Vagina (tissue), 2 donors: Measurements from ENCODE around the gene TNFRSF19. TPM values are rescaled to one million over a fixed set of nuclear protein-coding genes. Genes with fewer than 3 reads are reported as not detected.

Experiments
- DNase-seq, 2 donors: peaks; one replicate each; pipeline ENCODE4 v3.0.0-alpha.2; 2017; ENCODE audit errors: extremely low spot score in 2 of 2
- H3K27ac ChIP-seq: fragments of 200-600 bp; sonication (generic); one replicate; pipeline ENCODE4 v1.5.1; 2019
- H3K27me3 ChIP-seq: fragments of 200-600 bp; sonication (generic); one replicate; pipeline ENCODE4 v1.5.1; 2019
- H3K36me3 ChIP-seq, 2 donors: fragments of 200-600 bp; sonication (generic); one replicate each; pipeline ENCODE4 v1.5.1; 2017 to 2019
- H3K4me1 ChIP-seq: fragments of 200-600 bp; sonication (generic); one replicate; pipeline ENCODE4 v1.5.1; 2019
- H3K4me3 ChIP-seq, 2 donors: fragments of 200-600 bp; sonication (generic); 1 replicate in 1 of 2; 2 replicates in 1 of 2; pipeline ENCODE4 v1.5.1; 2016 to 2019
- H3K9me3 ChIP-seq: fragments of 200-600 bp; sonication (generic); one replicate; pipeline ENCODE4 v1.5.1; 2019
- POLR2A ChIP-seq, 2 donors: fragments of 450-650 bp; IDR thresholded peaks; one replicate each; pipeline ENCODE4 v1.6.1; 2017; ENCODE audit warnings: antibody characterized with exemption in 2 of 2, mild to moderate bottlenecking in 2 of 2, moderate library complexity in 2 of 2
- POLR2AphosphoS5 ChIP-seq, 2 donors: sonication (generic); formaldehyde crosslinking; IDR thresholded peaks; one replicate each; pipeline ENCODE4 v1.9.0; 2017; ENCODE audit warnings: antibody characterized with exemption in 2 of 2, mild to moderate bottlenecking in 2 of 2, low read depth in 1 of 2; ENCODE audit not compliant: insufficient read depth in 1 of 2
- intact Hi-C: fragments of 100-400 bp; cut with DNase I; formaldehyde crosslinking; loops from one replicate; pipeline ENCODE4 v1.15.1; 2023
- total RNA-seq: library from RNA; depleted of rRNA; stranded (reverse); fragments of >200 nt; gene quantifications from one replicate; pipeline ENCODE4 v1.2.3, GENCODE V29; 2016
- TF ChIP-seq, protein P1 (sequence below), 3 experiments: fragments of 450-650 bp in 2 of 3; fragments of 200-600 bp in 1 of 3; sonication (generic) in 1 of 3; IDR thresholded peaks; one replicate each; pipeline ENCODE4 v1.5.1; 2017 to 2019; ENCODE audit warnings: antibody characterized with exemption in 3 of 3, mild to moderate bottlenecking in 2 of 3, moderate library complexity in 2 of 3

Gene TNFRSF19
- total RNA-seq, 1 donor from 2014 or later = 10.3 TPM

DNA sequence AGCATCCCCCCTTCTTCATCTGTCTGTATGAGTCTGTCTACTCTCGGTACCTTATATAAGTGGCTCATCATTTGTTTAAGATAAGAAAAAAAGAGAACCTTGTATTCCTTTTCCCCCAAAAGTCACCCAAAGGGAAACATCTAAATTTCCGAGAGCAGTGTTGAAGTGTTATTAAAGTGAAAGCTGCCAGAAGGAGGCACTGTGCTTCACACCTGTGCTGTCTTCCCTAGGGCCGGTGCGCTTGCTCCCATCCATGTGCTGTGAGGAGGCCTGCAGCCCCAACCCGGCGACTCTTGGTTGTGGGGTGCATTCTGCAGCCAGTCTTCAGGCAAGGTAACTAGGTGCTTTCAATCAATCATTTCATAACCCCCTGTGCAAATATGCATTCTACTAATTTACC is 97.5 kb downstream of the TNFRSF19 start:
- DNase-seq = no peak
- Histone ChIP-seq H3K4me3 (no peak overlapping the region), H3K36me3 (peaks cover 0 to 8% of the 10 kb centered on the region in 2 donors), H3K9me3 (no peaks in the 10 kb centered on the region), H3K27me3 (no peaks in the 10 kb centered on the region), H3K4me1 (no peaks in the 10 kb centered on the region), H3K27ac (no peak overlapping the region)
- TF ChIP-seq, protein P1, sequence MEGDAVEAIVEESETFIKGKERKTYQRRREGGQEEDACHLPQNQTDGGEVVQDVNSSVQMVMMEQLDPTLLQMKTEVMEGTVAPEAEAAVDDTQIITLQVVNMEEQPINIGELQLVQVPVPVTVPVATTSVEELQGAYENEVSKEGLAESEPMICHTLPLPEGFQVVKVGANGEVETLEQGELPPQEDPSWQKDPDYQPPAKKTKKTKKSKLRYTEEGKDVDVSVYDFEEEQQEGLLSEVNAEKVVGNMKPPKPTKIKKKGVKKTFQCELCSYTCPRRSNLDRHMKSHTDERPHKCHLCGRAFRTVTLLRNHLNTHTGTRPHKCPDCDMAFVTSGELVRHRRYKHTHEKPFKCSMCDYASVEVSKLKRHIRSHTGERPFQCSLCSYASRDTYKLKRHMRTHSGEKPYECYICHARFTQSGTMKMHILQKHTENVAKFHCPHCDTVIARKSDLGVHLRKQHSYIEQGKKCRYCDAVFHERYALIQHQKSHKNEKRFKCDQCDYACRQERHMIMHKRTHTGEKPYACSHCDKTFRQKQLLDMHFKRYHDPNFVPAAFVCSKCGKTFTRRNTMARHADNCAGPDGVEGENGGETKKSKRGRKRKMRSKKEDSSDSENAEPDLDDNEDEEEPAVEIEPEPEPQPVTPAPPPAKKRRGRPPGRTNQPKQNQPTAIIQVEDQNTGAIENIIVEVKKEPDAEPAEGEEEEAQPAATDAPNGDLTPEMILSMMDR (IDR thresholded peaks at IDR 0.05) = no peak
- TF ChIP-seq POLR2A (IDR thresholded peaks at IDR 0.05) (no peak), POLR2AphosphoS5 (IDR thresholded peaks at IDR 0.05; ENCODE audit: insufficient read depth in 1 of 2, low read depth in 1 of 2) (no peak)
- intact Hi-C loops = no loop called here

- DNase-seq = no peak
- no peak for TF ChIP-seq POLR2A (IDR thresholded peaks at IDR 0.05)
- TF ChIP-seq, protein P1 (IDR thresholded peaks at IDR 0.05) = no peak
- no peak for TF ChIP-seq POLR2AphosphoS5 (IDR thresholded peaks at IDR 0.05; ENCODE audit: insufficient read depth in 1 of 2, low read depth in 1 of 2)
- H3K9me3 ChIP-seq = no peaks in the 10 kb centered on the region
- no peak overlapping the region for H3K27ac ChIP-seq
- no peak overlapping the region for H3K4me3 ChIP-seq
- no peaks in the 10 kb centered on the region for H3K27me3 ChIP-seq
- no peaks in the 10 kb centered on the region for H3K4me1 ChIP-seq
- peaks cover 0 to 8% of the 10 kb centered on the region in 2 donors for H3K36me3 ChIP-seq
- intact Hi-C loops = no loop called here
Observed at GRCh38 chr13:23668562-23668961, 98.3 kb downstream of the TNFRSF19 start.

- H3K9me3 ChIP-seq = no peaks in the 10 kb centered on the region
- H3K4me1 ChIP-seq = no peaks in the 10 kb centered on the region
- H3K36me3 ChIP-seq = peaks cover 0 to 8% of the 10 kb centered on the region in 2 donors
- intact Hi-C loops = no loop called here
- H3K27me3 ChIP-seq = no peaks in the 10 kb centered on the region
- no peak for TF ChIP-seq POLR2A (IDR thresholded peaks at IDR 0.05)
- TF ChIP-seq, protein P1 (IDR thresholded peaks at IDR 0.05) = no peak
- TF ChIP-seq POLR2AphosphoS5 (IDR thresholded peaks at IDR 0.05; ENCODE audit: insufficient read depth in 1 of 2, low read depth in 1 of 2) = no peak
- no peak overlapping the region for H3K27ac ChIP-seq
- no peak overlapping the region for H3K4me3 ChIP-seq
- DNase-seq = no peak
Observed at GRCh38 chr13:23670793-23671192, 100.6 kb downstream of the TNFRSF19 start.

DNA sequence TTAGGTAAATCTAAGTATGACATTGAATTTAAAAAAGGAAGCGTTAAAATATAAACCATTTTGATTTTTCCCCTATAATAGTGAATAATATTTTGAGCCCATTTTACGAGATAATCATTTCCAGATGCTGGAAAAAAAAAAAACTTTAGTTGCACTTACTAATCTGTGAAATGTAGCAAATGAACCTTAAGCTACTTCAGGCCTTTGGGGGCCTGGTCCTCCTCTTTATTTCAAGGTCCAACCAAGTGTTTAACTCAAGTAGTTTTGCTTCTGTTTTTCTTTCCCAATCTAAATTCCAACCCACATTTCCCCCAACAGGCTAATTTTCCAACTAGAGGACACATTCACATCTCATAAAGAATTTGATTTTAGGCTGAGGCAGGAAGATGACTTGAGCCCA is 101.2 kb downstream of the TNFRSF19 start:
- intact Hi-C loops = no loop called here
- Histone ChIP-seq H3K27ac (no peak overlapping the region), H3K9me3 (no peaks in the 10 kb centered on the region), H3K36me3 (peaks cover 0 to 8% of the 10 kb centered on the region in 2 donors), H3K27me3 (no peaks in the 10 kb centered on the region), H3K4me3 (no peak overlapping the region), H3K4me1 (no peaks in the 10 kb centered on the region)
- no peak for DNase-seq
- no peak for TF ChIP-seq POLR2AphosphoS5 (IDR thresholded peaks at IDR 0.05; ENCODE audit: insufficient read depth in 1 of 2, low read depth in 1 of 2)
- TF ChIP-seq, protein P1 (IDR thresholded peaks at IDR 0.05) = no peak
- no peak for TF ChIP-seq POLR2A (IDR thresholded peaks at IDR 0.05)

DNA sequence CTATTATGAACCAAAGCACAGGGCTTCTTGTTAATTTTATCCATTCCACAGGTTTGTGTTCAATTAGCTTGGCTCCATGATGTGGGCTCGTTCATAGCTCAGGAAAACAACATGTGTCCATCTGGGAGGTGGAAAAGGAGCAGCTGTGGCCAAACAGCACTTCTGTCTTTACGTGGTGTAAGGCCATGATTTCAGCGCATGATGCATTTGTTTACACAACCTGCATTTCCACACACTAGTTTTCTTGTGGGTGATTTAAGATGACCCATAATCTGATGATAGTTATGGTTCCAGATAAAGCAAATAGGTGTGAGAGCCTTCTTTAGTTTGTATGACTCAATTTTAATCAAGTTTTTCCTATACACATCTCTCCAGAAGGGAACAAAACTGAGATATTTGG is 101.7 kb downstream of the TNFRSF19 start:
- H3K4me1 ChIP-seq = no peaks in the 10 kb centered on the region
- no peaks in the 10 kb centered on the region for H3K9me3 ChIP-seq
- DNase-seq = no peak
- intact Hi-C loops = no loop called here
- H3K4me3 ChIP-seq = no peak overlapping the region
- TF ChIP-seq POLR2A (IDR thresholded peaks at IDR 0.05) (no peak), POLR2AphosphoS5 (IDR thresholded peaks at IDR 0.05; ENCODE audit: insufficient read depth in 1 of 2, low read depth in 1 of 2) (no peak)
- TF ChIP-seq, protein P1 (IDR thresholded peaks at IDR 0.05) = no peak
- no peaks in the 10 kb centered on the region for H3K27me3 ChIP-seq
- peaks cover 0 to 8% of the 10 kb centered on the region in 2 donors for H3K36me3 ChIP-seq
- no peak overlapping the region for H3K27ac ChIP-seq
